Body of pancreas (tissue), 4 donors: ENCODE data around the gene LYRM7. TPM values are rescaled to one million over a fixed set of nuclear protein-coding genes. Genes with fewer than 3 reads are reported as not detected.

Experiments used
- ATAC-seq: fragments of 150-250 bp; one replicate; pipeline ENCODE4 v1.9.1; 2016
- DNase-seq, 4 donors: peaks; one replicate each; pipeline ENCODE4 v3.0.0-alpha.2; 2019
- H3K27ac ChIP-seq, 4 donors: fragments of 200-600 bp; sonication (generic); 1 replicate in 3 of 4; 2 replicates in 1 of 4; pipeline versions ENCODE4 v1.5.1 to v1.6.1; 2016 to 2019; ENCODE audit warnings: mild to moderate bottlenecking in 1 of 4, mixed read lengths in 1 of 4, moderate library complexity in 1 of 4
- H3K27me3 ChIP-seq, 2 donors: fragments of 200-600 bp; sonication (generic); one replicate each; pipeline ENCODE4 v1.6.0; 2016; ENCODE audit warnings: mild to moderate bottlenecking in 1 of 2
- H3K36me3 ChIP-seq, 2 donors: fragments of 200-600 bp; sonication (generic); replicated peaks in 1 of 2; 2 replicates each; pipeline ENCODE4 v1.5.1; 2016; ENCODE audit warnings: low read depth in 2 of 2; ENCODE audit not compliant: insufficient read depth in 1 of 2
- H3K4me1 ChIP-seq: fragments of 200-600 bp; sonication (generic); one replicate; pipeline ENCODE4 v1.6.0; 2016
- H3K4me3 ChIP-seq, 2 donors: fragments of 200-600 bp; sonication (generic); 1 replicate in 1 of 2; 2 replicates in 1 of 2; pipeline ENCODE4 v1.5.1; 2016 to 2019
- H3K9me3 ChIP-seq, 3 donors: fragments of 200-600 bp; sonication (generic); 1 replicate in 2 of 3; 2 replicates in 1 of 3; pipeline ENCODE4 v1.5.1; 2016
- POLR2A ChIP-seq, 3 donors: fragments of 450-650 bp; IDR thresholded peaks; one replicate each; pipeline ENCODE4 v1.6.1; 2016; ENCODE audit warnings: antibody characterized with exemption in 3 of 3, mild to moderate bottlenecking in 2 of 3
- WGBS, 2 donors: methylation state at CpG; one replicate each; pipeline ENCODE4 v1.1.5; 2017; 5-methylcytosine and 5-hydroxymethylcytosine counted together
- intact Hi-C: fragments of 100-400 bp; cut with DNase I; formaldehyde crosslinking; loops from one replicate; pipeline ENCODE4 v1.15.1; 2023
- total RNA-seq, 2 donors: library from RNA; depleted of rRNA; stranded (reverse); fragments of >200 nt; gene quantifications; one replicate each; pipeline ENCODE4 v1.1.0, GENCODE V29; 2016
- TF ChIP-seq, protein P1 (sequence below), 7 experiments: fragments of 450-650 bp in 4 of 7; fragments of 200-600 bp in 3 of 7; sonication (generic) in 3 of 7; IDR thresholded peaks; one replicate each; pipeline ENCODE4 v1.5.1; 2016 to 2019; ENCODE audit warnings: antibody characterized with exemption in 7 of 7

LYRM7 gene
- total RNA-seq, 2 donors from 2014 or later: 3.4 to 3.6 TPM

DNA sequence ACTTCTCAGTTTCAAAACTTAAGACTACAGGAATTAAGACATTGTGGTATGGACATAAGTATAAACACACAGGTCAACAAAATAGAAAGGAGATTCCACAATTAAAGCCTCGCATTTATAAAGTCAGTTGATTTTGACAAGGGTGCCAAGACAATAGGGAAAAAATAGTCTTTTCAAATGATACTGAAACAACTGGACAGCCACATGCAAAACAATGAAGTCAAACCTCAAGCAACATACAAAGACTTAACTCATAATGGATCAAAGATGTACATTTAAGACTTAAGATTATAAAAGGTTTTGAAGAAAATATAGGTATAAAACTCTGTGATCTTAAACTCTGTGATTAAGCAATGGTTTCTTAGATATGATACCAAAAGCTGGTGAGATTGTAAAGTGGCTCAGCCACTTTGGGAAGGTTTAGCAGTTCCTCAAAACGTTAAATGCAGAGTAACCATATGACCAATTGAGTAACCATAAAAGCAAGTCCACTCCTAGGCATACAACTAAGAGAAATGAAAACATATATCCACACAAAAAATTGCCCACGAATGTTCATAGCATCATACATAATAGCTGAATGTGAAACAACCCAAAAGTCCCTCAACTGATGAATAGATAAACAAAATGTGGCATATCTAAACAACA, 27.6 kb upstream of the LYRM7 start:
- no peaks in the 10 kb centered on the region for H3K27me3 ChIP-seq

DNA sequence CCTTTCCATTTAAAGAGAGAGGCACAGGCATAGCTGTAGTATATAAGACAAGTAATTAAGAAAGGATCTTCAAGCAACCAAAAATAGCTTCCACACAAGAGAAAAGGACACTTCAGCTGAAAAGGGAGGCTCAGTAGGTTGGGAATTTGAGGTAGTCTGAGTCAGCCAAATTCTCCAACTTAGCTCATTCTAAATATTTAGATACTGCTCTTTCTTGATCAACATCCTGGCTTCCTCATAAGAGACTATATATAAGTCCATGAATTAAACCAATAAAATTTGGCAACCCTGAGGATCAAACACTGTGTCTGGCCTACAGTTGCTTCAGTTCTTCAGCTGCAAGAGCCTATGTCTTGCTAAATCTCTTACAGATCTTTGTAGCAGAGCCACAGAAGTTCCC, 23.5 kb upstream of the LYRM7 start:
- DNase-seq: no peak
- no peak overlapping the region for H3K27ac ChIP-seq
- no peak for TF ChIP-seq POLR2A (IDR thresholded peaks at IDR 0.05)
- TF ChIP-seq, protein P1, sequence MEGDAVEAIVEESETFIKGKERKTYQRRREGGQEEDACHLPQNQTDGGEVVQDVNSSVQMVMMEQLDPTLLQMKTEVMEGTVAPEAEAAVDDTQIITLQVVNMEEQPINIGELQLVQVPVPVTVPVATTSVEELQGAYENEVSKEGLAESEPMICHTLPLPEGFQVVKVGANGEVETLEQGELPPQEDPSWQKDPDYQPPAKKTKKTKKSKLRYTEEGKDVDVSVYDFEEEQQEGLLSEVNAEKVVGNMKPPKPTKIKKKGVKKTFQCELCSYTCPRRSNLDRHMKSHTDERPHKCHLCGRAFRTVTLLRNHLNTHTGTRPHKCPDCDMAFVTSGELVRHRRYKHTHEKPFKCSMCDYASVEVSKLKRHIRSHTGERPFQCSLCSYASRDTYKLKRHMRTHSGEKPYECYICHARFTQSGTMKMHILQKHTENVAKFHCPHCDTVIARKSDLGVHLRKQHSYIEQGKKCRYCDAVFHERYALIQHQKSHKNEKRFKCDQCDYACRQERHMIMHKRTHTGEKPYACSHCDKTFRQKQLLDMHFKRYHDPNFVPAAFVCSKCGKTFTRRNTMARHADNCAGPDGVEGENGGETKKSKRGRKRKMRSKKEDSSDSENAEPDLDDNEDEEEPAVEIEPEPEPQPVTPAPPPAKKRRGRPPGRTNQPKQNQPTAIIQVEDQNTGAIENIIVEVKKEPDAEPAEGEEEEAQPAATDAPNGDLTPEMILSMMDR (IDR thresholded peaks at IDR 0.05): no peak
- no peaks in the 10 kb centered on the region for H3K36me3 ChIP-seq
- H3K4me3 ChIP-seq: no peak overlapping the region
- intact Hi-C loops: no loop called here
- no peaks in the 10 kb centered on the region for H3K4me1 ChIP-seq
- no peaks in the 10 kb centered on the region for H3K27me3 ChIP-seq
- H3K9me3 ChIP-seq: no peaks in the 10 kb centered on the region
- ATAC-seq: no peak

More for the DNA sequence above, 27.6 kb upstream of the LYRM7 start:
- Histone ChIP-seq H3K36me3 (no peaks in the 10 kb centered on the region), H3K4me3 (no peak overlapping the region), H3K4me1 (no peaks in the 10 kb centered on the region), H3K9me3 (no peaks in the 10 kb centered on the region), H3K27ac (no peak overlapping the region)
- DNase-seq (no peak), ATAC-seq (no peak)
- intact Hi-C loops: no loop called here
- WGBS, 2 donors: 31 to 44% methylated on average over 3 of the region's 3 CpGs
- TF ChIP-seq, protein P1 (IDR thresholded peaks at IDR 0.05): no peak
- no peak for TF ChIP-seq POLR2A (IDR thresholded peaks at IDR 0.05)

DNA sequence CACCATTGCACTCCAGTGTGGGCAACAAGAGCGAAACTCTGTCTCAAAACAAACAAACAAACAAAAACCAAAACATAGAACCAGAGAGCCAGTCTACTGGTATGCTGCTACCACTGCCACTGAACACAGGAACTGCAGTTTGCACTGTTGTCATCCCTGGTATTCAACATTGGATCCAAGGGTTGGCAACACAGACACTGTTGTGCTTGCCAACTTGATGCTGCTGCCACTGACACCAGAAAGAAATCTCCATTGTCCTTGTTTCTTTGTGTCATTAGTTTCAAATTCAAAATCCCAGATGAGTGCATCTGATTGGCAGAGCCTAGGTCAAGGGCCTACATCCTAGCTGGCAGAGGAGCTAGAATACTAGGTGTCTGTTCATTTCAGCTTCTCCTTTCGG, 21.9 kb upstream of the LYRM7 start:
- 89 to 93% methylated on average over 2 of the region's 2 CpGs for WGBS, 2 donors

DNA sequence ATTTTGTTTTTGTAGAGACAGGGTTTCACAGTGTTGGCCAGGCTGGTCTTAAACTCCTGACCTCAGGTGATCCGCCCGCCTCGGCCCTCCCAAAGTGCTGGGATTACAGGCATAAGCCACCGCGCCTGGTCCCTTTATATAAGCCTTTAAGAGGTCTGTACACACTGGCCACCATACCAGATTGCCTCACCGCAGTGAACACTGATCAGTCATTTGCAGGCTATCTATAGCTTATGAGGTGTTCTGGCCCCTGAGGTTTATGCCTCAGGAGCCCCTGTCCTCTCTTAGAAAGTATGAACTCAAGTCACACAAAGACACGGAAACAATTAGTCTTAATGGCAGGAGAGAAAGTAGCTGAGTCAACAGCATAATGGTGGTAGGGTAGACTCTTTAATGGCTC, 20.3 kb upstream of the LYRM7 start:
- Histone ChIP-seq H3K4me3 (no peak overlapping the region), H3K9me3 (no peaks in the 10 kb centered on the region), H3K27me3 (no peaks in the 10 kb centered on the region), H3K36me3 (no peaks in the 10 kb centered on the region), H3K27ac (no peak overlapping the region), H3K4me1 (no peaks in the 10 kb centered on the region)
- TF ChIP-seq POLR2A (IDR thresholded peaks at IDR 0.05): no peak
- TF ChIP-seq, protein P1 (IDR thresholded peaks at IDR 0.05): no peak
- WGBS, 2 donors: 90 to 96% methylated on average over 4 to 7 of the region's 7 CpGs
- ATAC-seq: no peak
- intact Hi-C loops: no loop called here
- no peak for DNase-seq

More for the DNA sequence above, 21.9 kb upstream of the LYRM7 start:
- no peak for ATAC-seq
- no peaks in the 10 kb centered on the region for H3K27me3 ChIP-seq
- no peaks in the 10 kb centered on the region for H3K36me3 ChIP-seq
- intact Hi-C loops: no loop called here
- no peak overlapping the region for H3K4me3 ChIP-seq
- no peaks in the 10 kb centered on the region for H3K9me3 ChIP-seq
- H3K4me1 ChIP-seq: no peaks in the 10 kb centered on the region
- TF ChIP-seq POLR2A (IDR thresholded peaks at IDR 0.05): no peak
- TF ChIP-seq, protein P1 (IDR thresholded peaks at IDR 0.05): no peak
- DNase-seq: no peak
- no peak overlapping the region for H3K27ac ChIP-seq

DNA sequence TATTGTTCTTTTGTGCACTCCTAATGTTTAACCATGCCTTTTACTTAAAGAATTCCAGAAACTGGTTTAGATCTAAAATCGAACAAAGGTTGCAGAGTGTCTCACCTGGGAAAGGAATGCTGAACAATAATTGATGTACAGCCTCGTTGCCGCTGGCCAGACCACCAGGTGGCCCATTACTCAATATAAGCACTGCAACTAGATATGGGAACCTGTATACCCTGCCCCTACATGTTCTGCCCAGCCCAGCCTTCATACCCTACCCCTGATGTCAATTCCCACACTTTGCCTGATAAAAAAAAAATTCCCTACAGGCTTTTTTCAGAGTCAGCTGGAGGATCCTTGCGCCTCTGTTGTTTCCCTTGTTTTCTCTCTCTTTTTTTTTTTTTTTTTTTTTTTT, 19.5 kb upstream of the LYRM7 start:
- no peaks in the 10 kb centered on the region for H3K9me3 ChIP-seq
- 56 to 60% methylated on average over 4 of the region's 4 CpGs for WGBS, 2 donors
- no peaks in the 10 kb centered on the region for H3K36me3 ChIP-seq
- no peak overlapping the region for H3K4me3 ChIP-seq
- H3K27me3 ChIP-seq: no peaks in the 10 kb centered on the region
- no peak for TF ChIP-seq POLR2A (IDR thresholded peaks at IDR 0.05)
- TF ChIP-seq, protein P1 (IDR thresholded peaks at IDR 0.05): no peak
- no peak for ATAC-seq
- no peak for DNase-seq
- H3K4me1 ChIP-seq: no peaks in the 10 kb centered on the region
- H3K27ac ChIP-seq: no peak overlapping the region
- intact Hi-C loops: no loop called here
